SK-N-SH (cell line): Measurements from ENCODE around the gene C1QTNF9.

ENCODE experiments used
- CTCF ChIP-seq: fragments of 200-600 bp; sonication (generic); IDR thresholded peaks from 2 replicates; pipeline ENCODE4 v1.6.1; 2017; ENCODE audit warnings: antibody characterized with exemption, mild to moderate bottlenecking, moderate library complexity
- POLR2AphosphoS5 ChIP-seq: IDR thresholded peaks from 2 replicates; pipeline ENCODE4 v1.6.1; 2012; ENCODE audit warnings: low read depth, low read length
- RFX5 ChIP-seq: IDR thresholded peaks from 2 replicates; pipeline ENCODE4 v1.6.1; 2012; ENCODE audit warnings: mild to moderate bottlenecking, improper control_type of control experiment, low read length

- TF ChIP-seq RFX5 (no peak), CTCF (no peak), POLR2AphosphoS5 (no peak)
Measured at GRCh38 chr13:24270639-24271141, 38.7 kb upstream of the C1QTNF9 start.
